ENCODE results near the gene RAB36.

RAB36 gene

DNA sequence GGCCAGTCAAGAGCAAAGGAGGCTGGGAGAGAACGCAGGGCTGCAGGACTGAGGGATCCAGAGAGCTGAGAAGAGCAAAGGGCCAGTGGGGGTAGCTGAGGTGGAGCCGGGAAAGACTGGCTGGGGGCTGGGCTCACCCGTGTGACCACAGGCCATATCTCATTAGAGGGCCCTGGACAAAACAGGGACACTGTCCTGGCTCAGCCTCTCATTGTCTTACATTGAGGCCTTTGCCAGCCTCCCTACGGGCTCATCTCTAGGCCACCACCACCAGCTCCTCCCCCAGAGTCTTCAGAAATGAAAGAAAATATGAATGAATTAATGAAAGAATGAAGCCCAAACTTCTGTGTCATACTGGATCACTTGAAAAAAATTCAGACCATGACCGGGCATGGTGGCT lies 9.2 kb downstream of the RAB36 start:
- H3K27ac ChIP-seq: no peak overlapping the region
- in situ Hi-C loops (cut with HindIII; ENCODE audit: low pct_ligation_motif_present, low sequenced_read_pairs): no loop called here
- no peak overlapping the region for H3K4me3 ChIP-seq (ENCODE audit: low read depth, low read length)
- TF ChIP-seq CTCF (IDR thresholded peaks at IDR 0.05; ENCODE audit: low read depth, low read length, missing control alignments): no peak
- DNase-seq: no peak
- H3K36me3 ChIP-seq (replicated peaks): peaks cover 9% of the 10 kb centered on the region
- no peaks in the 10 kb centered on the region for H3K27me3 ChIP-seq (replicated peaks)

DNA sequence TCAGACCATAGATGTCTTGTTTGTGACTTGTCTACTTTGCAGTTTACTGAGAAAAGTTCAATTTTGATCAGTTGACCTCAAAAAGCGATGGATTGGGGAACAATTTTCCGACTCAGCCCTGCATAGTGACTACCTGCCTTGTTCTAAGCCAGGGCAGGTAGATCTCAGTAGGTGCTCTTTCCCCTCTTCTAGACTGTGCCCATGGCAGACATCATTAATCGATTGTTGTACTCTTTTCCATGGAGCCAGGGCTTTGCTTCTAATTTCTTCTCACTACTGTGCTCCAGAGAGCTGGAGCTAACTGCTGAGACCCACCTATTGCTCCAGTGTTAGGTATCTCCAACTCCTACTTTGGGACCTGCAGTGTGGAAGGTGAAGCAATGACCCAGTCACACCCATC lies 9.9 kb downstream of the RAB36 start:
- H3K36me3 ChIP-seq (replicated peaks): peaks cover 9% of the 10 kb centered on the region
- no peak overlapping the region for H3K4me3 ChIP-seq (ENCODE audit: low read depth, low read length)
- TF ChIP-seq CTCF (IDR thresholded peaks at IDR 0.05; ENCODE audit: low read depth, low read length, missing control alignments): no peak
- DNase-seq: no peak
- H3K27ac ChIP-seq: no peak overlapping the region
- no peaks in the 10 kb centered on the region for H3K27me3 ChIP-seq (replicated peaks)
- in situ Hi-C loops (cut with HindIII; ENCODE audit: low pct_ligation_motif_present, low sequenced_read_pairs): no loop called here

GRCh38 chr22:23155831-23156230 lies 10.6 kb downstream of the RAB36 start:
- DNase-seq: no peak
- in situ Hi-C loops (cut with HindIII; ENCODE audit: low pct_ligation_motif_present, low sequenced_read_pairs): no loop called here
- Histone ChIP-seq H3K27ac (no peak overlapping the region), H3K36me3 (replicated peaks) (peaks cover 8% of the 10 kb centered on the region), H3K4me3 (ENCODE audit: low read depth, low read length) (no peak overlapping the region), H3K27me3 (replicated peaks) (peaks cover under 1% of the 10 kb centered on the region)
- no peak for TF ChIP-seq CTCF (IDR thresholded peaks at IDR 0.05; ENCODE audit: low read depth, low read length, missing control alignments)

GRCh38 chr22:23156286-23156685 lies 11.0 kb downstream of the RAB36 start:
- H3K27ac ChIP-seq: no peak overlapping the region
- H3K36me3 ChIP-seq (replicated peaks): peaks cover 4% of the 10 kb centered on the region
- in situ Hi-C loops (cut with HindIII; ENCODE audit: low pct_ligation_motif_present, low sequenced_read_pairs): no loop called here
- DNase-seq: no peak
- TF ChIP-seq CTCF (IDR thresholded peaks at IDR 0.05; ENCODE audit: low read depth, low read length, missing control alignments): peak; percentile 19
- H3K27me3 ChIP-seq (replicated peaks): peaks cover 1% of the 10 kb centered on the region
- no peak overlapping the region for H3K4me3 ChIP-seq (ENCODE audit: low read depth, low read length)

DNA sequence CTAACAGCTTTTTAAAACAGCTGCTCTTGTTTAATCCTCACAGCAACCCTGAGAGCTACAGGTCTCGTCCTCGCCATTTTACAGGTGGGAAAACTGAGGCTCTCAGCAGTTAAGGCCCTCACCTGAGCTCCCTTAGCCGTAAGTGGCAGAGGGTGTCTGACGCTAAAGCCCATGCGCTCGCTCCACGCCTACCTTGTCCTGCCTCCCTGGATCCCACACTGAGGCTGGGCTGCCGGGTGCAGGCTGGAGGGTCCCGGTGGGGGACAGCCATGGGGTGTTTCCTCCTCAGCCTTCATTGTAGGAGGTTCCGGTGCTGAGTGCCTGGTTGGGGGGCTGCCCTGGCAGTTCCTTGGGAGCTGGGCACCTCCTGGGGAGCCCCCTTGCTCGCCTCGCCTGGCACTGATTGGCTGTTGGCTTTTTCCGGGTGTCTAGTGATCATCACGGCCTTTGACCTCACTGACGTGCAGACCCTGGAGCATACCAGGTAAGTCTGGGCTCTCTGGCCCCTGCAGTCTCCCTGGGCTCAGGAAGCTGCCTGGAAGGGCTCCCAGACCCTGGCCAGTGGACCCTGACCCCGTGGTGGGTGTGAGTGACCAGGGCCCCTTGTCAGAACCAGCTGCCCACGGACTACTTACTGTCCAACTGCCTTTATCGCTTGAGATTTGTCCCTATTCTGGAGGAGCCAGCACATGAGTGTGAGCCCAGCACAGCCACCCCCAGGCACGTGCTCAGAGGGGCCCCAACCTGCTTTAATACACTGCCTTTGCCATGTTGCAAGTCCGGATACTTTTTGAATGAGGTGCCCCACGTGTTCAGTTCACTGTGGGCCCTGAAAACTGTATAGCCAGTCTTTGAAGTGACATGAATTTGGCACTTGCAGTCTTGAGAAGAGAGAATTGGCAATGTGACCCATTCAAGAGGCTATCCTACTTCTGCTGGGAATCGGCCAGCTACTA lies 12.6 kb downstream of the RAB36 start:
- Histone ChIP-seq H3K36me3 (replicated peaks) (peaks cover 3% of the 10 kb centered on the region), H3K27me3 (replicated peaks) (peaks cover 5% of the 10 kb centered on the region), H3K27ac (no peak overlapping the region), H3K4me3 (ENCODE audit: low read depth, low read length) (no peak overlapping the region)
- no peak for DNase-seq
- in situ Hi-C loops (cut with HindIII; ENCODE audit: low pct_ligation_motif_present, low sequenced_read_pairs): no loop called here
- TF ChIP-seq CTCF (IDR thresholded peaks at IDR 0.05; ENCODE audit: low read depth, low read length, missing control alignments): no peak

Data from brain microvascular endothelial cell (primary cell).